ENCODE data around the gene ZIM2. TPM values are rescaled to one million over a fixed set of nuclear protein-coding genes. Genes with fewer than 3 reads are reported as not detected.

ZIM2 gene
- total and polyA plus RNA-seq, 5 donors, result 0.05 to 0.25 (median 0.17) TPM; not detected in 2

- H3K27ac ChIP-seq (ENCODE audit: low read length), result peak overlapping the region; percentile 31
- peak; percentile 75 to 77 for ATAC-seq
- WGBS, result 45% methylated on average over 34 of the region's 34 CpGs
- H3K27me3 ChIP-seq (ENCODE audit: control insufficient read depth, insufficient read depth), result no peaks in the 10 kb centered on the region
- no peak overlapping the region for H3K4me3 ChIP-seq (ENCODE audit: low read length)
- DNase-seq, result peak; percentile 98 to 99 (median 98)
- no peaks in the 10 kb centered on the region for H3K4me1 ChIP-seq (ENCODE audit: control insufficient read depth, insufficient read depth, low read length)
- no peaks in the 10 kb centered on the region for H3K9me3 ChIP-seq (ENCODE audit: control insufficient read depth, low read length)
- intact Hi-C loops (cut with DNase I), result no loop called here
Observed at GRCh38 chr19:56838909-56839651, 1.4 kb downstream of the ZIM2 start.

- WGBS, result 42% methylated on average over 44 of the region's 44 CpGs
- H3K4me1 ChIP-seq (ENCODE audit: control insufficient read depth, insufficient read depth, low read length), result no peaks in the 10 kb centered on the region
- H3K27me3 ChIP-seq (ENCODE audit: control insufficient read depth, insufficient read depth), result no peaks in the 10 kb centered on the region
- H3K4me3 ChIP-seq (ENCODE audit: low read length), result peak overlapping the region; percentile 16
- peak; percentile 84 to 90 (median 89) for DNase-seq
- intact Hi-C loops (cut with DNase I), result no loop called here
- peak overlapping the region; percentile 65 for H3K27ac ChIP-seq (ENCODE audit: low read length)
- H3K9me3 ChIP-seq (ENCODE audit: control insufficient read depth, low read length), result no peaks in the 10 kb centered on the region
- peak; percentile 43 to 61 for ATAC-seq
Observed at GRCh38 chr19:56838024-56838908, 2.3 kb downstream of the ZIM2 start.

- ATAC-seq (peak; percentile 47 to 53), DNase-seq (peak; percentile 87 to 93 (median 92))
- Histone ChIP-seq H3K4me3 (ENCODE audit: low read length) (peak overlapping the region; percentile 16), H3K9me3 (ENCODE audit: control insufficient read depth, low read length) (no peaks in the 10 kb centered on the region), H3K27ac (ENCODE audit: low read length) (peak overlapping the region; percentile 44), H3K27me3 (ENCODE audit: control insufficient read depth, insufficient read depth) (no peaks in the 10 kb centered on the region), H3K4me1 (ENCODE audit: control insufficient read depth, insufficient read depth, low read length) (no peaks in the 10 kb centered on the region)
- intact Hi-C loops (cut with DNase I), result no loop called here
- 42% methylated on average over 25 of the region's 25 CpGs for WGBS
Observed at GRCh38 chr19:56837492-56838023, 3.0 kb downstream of the ZIM2 start.

DNA sequence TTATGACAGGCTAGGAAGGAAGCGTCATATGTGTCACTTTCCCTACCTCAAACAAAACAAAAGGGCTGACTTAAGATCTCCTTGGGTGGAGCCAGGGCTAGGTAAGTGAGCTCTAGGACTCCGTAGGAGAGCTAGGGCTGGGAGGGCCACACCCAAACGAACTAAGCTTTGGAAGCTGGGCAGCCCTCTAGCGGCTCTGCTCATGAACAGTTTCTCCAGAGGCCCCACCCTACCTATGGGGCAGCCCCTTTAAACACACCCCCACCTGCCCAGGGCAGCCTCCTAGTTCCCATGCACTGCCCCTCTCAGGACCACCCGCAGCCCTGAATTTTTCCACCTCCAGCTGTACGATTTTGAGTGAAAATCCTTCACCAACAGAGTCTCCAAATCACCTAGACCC is 3.5 kb downstream of the ZIM2 start:
- WGBS, result 40% methylated on average over 6 of the region's 6 CpGs
- intact Hi-C loops (cut with DNase I), result no loop called here
- Histone ChIP-seq H3K4me1 (ENCODE audit: control insufficient read depth, insufficient read depth, low read length) (no peaks in the 10 kb centered on the region), H3K27me3 (ENCODE audit: control insufficient read depth, insufficient read depth) (no peaks in the 10 kb centered on the region), H3K9me3 (ENCODE audit: control insufficient read depth, low read length) (no peaks in the 10 kb centered on the region), H3K4me3 (ENCODE audit: low read length) (peak overlapping the region; percentile 16), H3K27ac (ENCODE audit: low read length) (no peak overlapping the region)
- DNase-seq (peak; percentile 38 to 48 (median 41)), ATAC-seq (no peak)

DNA sequence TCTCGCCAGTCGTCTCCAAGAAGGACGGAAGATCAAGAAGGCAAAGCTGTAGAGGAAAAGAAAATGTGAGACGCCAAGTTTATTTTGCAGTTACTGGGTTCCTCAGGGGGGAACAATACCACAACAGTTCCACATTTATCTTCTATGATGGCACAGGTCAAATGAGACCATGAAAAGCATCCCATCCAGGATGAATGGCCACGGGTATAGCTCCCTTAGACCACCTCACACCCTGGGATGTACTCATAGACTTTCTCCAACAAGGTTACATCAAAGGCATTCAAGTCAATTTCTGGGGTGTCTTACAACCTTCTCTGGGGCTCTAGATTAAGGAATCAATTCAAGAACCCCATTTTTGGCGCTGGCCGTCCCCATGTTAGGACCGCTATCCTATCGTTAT is 4.5 kb downstream of the ZIM2 start:
- no peak overlapping the region for H3K27ac ChIP-seq (ENCODE audit: low read length)
- ATAC-seq, result no peak
- intact Hi-C loops (cut with DNase I), result no loop called here

GRCh38 chr19:56835401-56835800 is 5.1 kb downstream of the ZIM2 start:
- no peaks in the 10 kb centered on the region for H3K27me3 ChIP-seq (ENCODE audit: control insufficient read depth, insufficient read depth)
- no peak overlapping the region for H3K27ac ChIP-seq (ENCODE audit: low read length)
- H3K4me1 ChIP-seq (ENCODE audit: control insufficient read depth, insufficient read depth, low read length), result no peaks in the 10 kb centered on the region
- no peaks in the 10 kb centered on the region for H3K9me3 ChIP-seq (ENCODE audit: control insufficient read depth, low read length)
- intact Hi-C loops (cut with DNase I), result no loop called here
- no peak overlapping the region for H3K4me3 ChIP-seq (ENCODE audit: low read length)
- ATAC-seq (no peak), DNase-seq (no peak)

More for the DNA sequence above, 4.5 kb downstream of the ZIM2 start:
- H3K9me3 ChIP-seq (ENCODE audit: control insufficient read depth, low read length), result no peaks in the 10 kb centered on the region
- no peak overlapping the region for H3K4me3 ChIP-seq (ENCODE audit: low read length)
- no peaks in the 10 kb centered on the region for H3K27me3 ChIP-seq (ENCODE audit: control insufficient read depth, insufficient read depth)
- WGBS, result 83% methylated on average over 9 of the region's 9 CpGs
- DNase-seq, result no peak
- H3K4me1 ChIP-seq (ENCODE audit: control insufficient read depth, insufficient read depth, low read length), result no peaks in the 10 kb centered on the region

- no peak for ATAC-seq
Observed at GRCh38 chr19:56834564-56835375, 5.8 kb downstream of the ZIM2 start.

GRCh38 chr19:56832352-56832928 is 8.1 kb downstream of the ZIM2 start:
- no peak overlapping the region for H3K27ac ChIP-seq (ENCODE audit: low read length)
- DNase-seq (no peak), ATAC-seq (no peak)
- no peaks in the 10 kb centered on the region for H3K4me1 ChIP-seq (ENCODE audit: control insufficient read depth, insufficient read depth, low read length)
- WGBS, result 76% methylated on average over 5 of the region's 5 CpGs
- no peaks in the 10 kb centered on the region for H3K27me3 ChIP-seq (ENCODE audit: control insufficient read depth, insufficient read depth)
- intact Hi-C loops (cut with DNase I), result no loop called here
- no peaks in the 10 kb centered on the region for H3K9me3 ChIP-seq (ENCODE audit: control insufficient read depth, low read length)
- H3K4me3 ChIP-seq (ENCODE audit: low read length), result no peak overlapping the region

More at GRCh38 chr19:56834564-56835375, 5.8 kb downstream of the ZIM2 start:
- intact Hi-C loops (cut with DNase I), result no loop called here
- Histone ChIP-seq H3K27me3 (ENCODE audit: control insufficient read depth, insufficient read depth) (no peaks in the 10 kb centered on the region), H3K4me1 (ENCODE audit: control insufficient read depth, insufficient read depth, low read length) (no peaks in the 10 kb centered on the region), H3K9me3 (ENCODE audit: control insufficient read depth, low read length) (no peaks in the 10 kb centered on the region), H3K27ac (ENCODE audit: low read length) (no peak overlapping the region), H3K4me3 (ENCODE audit: low read length) (no peak overlapping the region)
- 74% methylated on average over 5 of the region's 5 CpGs for WGBS
- DNase-seq, result no peak

GRCh38 chr19:56831255-56831654 is 9.3 kb downstream of the ZIM2 start:
- DNase-seq, result no peak
- WGBS, result 49% methylated on average over 2 of the region's 2 CpGs
- no peak for ATAC-seq
- H3K9me3 ChIP-seq (ENCODE audit: control insufficient read depth, low read length), result no peaks in the 10 kb centered on the region
- no peak overlapping the region for H3K4me3 ChIP-seq (ENCODE audit: low read length)
- no peak overlapping the region for H3K27ac ChIP-seq (ENCODE audit: low read length)
- H3K4me1 ChIP-seq (ENCODE audit: control insufficient read depth, insufficient read depth, low read length), result no peaks in the 10 kb centered on the region
- H3K27me3 ChIP-seq (ENCODE audit: control insufficient read depth, insufficient read depth), result no peaks in the 10 kb centered on the region
- intact Hi-C loops (cut with DNase I), result no loop called here

GRCh38 chr19:56829596-56829995 is 10.9 kb downstream of the ZIM2 start:
- 73% methylated on average over 6 of the region's 6 CpGs for WGBS
- no peaks in the 10 kb centered on the region for H3K9me3 ChIP-seq (ENCODE audit: control insufficient read depth, low read length)
- H3K4me3 ChIP-seq (ENCODE audit: low read length), result no peak overlapping the region
- no peak for DNase-seq
- no peak for ATAC-seq
- H3K4me1 ChIP-seq (ENCODE audit: control insufficient read depth, insufficient read depth, low read length), result no peaks in the 10 kb centered on the region
- no peaks in the 10 kb centered on the region for H3K27me3 ChIP-seq (ENCODE audit: control insufficient read depth, insufficient read depth)
- intact Hi-C loops (cut with DNase I), result no loop called here
- H3K27ac ChIP-seq (ENCODE audit: low read length), result no peak overlapping the region

Data from right cardiac atrium (tissue), 5 donors.